Breast epithelium (tissue), 4 donors: ENCODE measurements around the gene LMO2. TPM values are rescaled to one million over a fixed set of nuclear protein-coding genes. Genes with fewer than 3 reads are reported as not detected.
"Not testable (repeated sequence)": the region's sequence is repeated elsewhere in the genome, so short reads cannot be mapped to it uniquely, and the experiment has no call there.

Experiments used
- DNase-seq, 2 donors: peaks; one replicate each; pipeline ENCODE4 v3.0.0-alpha.2; 2019; ENCODE audit warnings: low spot score in 2 of 2
- H3K27ac ChIP-seq, 2 donors: fragments of 200-600 bp; sonication (generic) in 1 of 2; one replicate each; pipeline ENCODE4 v1.5.1; 2016 to 2019; ENCODE audit warnings: mild to moderate bottlenecking in 1 of 2
- H3K27me3 ChIP-seq, 2 donors: fragments of 200-600 bp; sonication (generic) in 1 of 2; one replicate each; pipeline versions ENCODE4 v1.5.1 to v1.6.0; 2017 to 2019; ENCODE audit warnings: control low read depth in 1 of 2, mild to moderate bottlenecking in 1 of 2
- H3K36me3 ChIP-seq: fragments of 200-600 bp; one replicate; pipeline ENCODE4 v1.5.1; 2019
- H3K4me1 ChIP-seq, 2 donors: fragments of 200-600 bp; sonication (generic); one replicate each; pipeline ENCODE4 v1.5.1; 2016 to 2019; ENCODE audit warnings: control low read depth in 1 of 2
- H3K4me3 ChIP-seq, 3 donors: fragments of 200-600 bp; sonication (generic); 1 replicate in 2 of 3; 2 replicates in 1 of 3; pipeline ENCODE4 v1.5.1; 2016 to 2019; ENCODE audit warnings: mild to moderate bottlenecking in 3 of 3, moderate library complexity in 2 of 3
- H3K9me3 ChIP-seq, 2 donors: fragments of 200-600 bp; sonication (generic) in 1 of 2; one replicate each; pipeline ENCODE4 v1.5.1; 2016 to 2019; ENCODE audit warnings: control low read depth in 1 of 2
- POLR2A ChIP-seq: fragments of 450-650 bp; IDR thresholded peaks from one replicate; pipeline ENCODE4 v1.6.1; 2016; ENCODE audit warnings: antibody characterized with exemption, mild to moderate bottlenecking, moderate library complexity
- POLR2AphosphoS5 ChIP-seq, 3 donors: sonication (generic); formaldehyde crosslinking; IDR thresholded peaks; one replicate each; pipeline ENCODE4 v1.6.1; 2017; ENCODE audit warnings: antibody characterized with exemption in 3 of 3
- intact Hi-C: fragments of 100-400 bp; cut with DNase I; formaldehyde crosslinking; loops from one replicate; pipeline ENCODE4 v1.15.1; 2023; ENCODE audit warnings: low total_unique reads
- total RNA-seq, 3 donors: library from RNA; depleted of rRNA; stranded (reverse); fragments of >200 nt; gene quantifications; one replicate each; pipeline ENCODE4 v1.1.0, GENCODE V29; 2016
- TF ChIP-seq, protein P1 (sequence below), 3 donors: fragments of 450-650 bp; IDR thresholded peaks; one replicate each; pipeline ENCODE4 v1.5.1; 2016 to 2017; ENCODE audit warnings: antibody characterized with exemption in 3 of 3, mild to moderate bottlenecking in 3 of 3, moderate library complexity in 3 of 3

LMO2 gene
- total RNA-seq, 3 donors from 2014 or later: 19.5 to 21.9 (median 20.0) TPM

GRCh38 chr11:33828604-33829429 is 63.1 kb downstream of the LMO2 start:
- H3K4me1 ChIP-seq: no peaks in the 10 kb centered on the region
- H3K9me3 ChIP-seq: no peaks in the 10 kb centered on the region
- TF ChIP-seq POLR2A: no peak
- no peak for TF ChIP-seq POLR2AphosphoS5 (IDR thresholded peaks at IDR 0.05)
- TF ChIP-seq, protein P1, sequence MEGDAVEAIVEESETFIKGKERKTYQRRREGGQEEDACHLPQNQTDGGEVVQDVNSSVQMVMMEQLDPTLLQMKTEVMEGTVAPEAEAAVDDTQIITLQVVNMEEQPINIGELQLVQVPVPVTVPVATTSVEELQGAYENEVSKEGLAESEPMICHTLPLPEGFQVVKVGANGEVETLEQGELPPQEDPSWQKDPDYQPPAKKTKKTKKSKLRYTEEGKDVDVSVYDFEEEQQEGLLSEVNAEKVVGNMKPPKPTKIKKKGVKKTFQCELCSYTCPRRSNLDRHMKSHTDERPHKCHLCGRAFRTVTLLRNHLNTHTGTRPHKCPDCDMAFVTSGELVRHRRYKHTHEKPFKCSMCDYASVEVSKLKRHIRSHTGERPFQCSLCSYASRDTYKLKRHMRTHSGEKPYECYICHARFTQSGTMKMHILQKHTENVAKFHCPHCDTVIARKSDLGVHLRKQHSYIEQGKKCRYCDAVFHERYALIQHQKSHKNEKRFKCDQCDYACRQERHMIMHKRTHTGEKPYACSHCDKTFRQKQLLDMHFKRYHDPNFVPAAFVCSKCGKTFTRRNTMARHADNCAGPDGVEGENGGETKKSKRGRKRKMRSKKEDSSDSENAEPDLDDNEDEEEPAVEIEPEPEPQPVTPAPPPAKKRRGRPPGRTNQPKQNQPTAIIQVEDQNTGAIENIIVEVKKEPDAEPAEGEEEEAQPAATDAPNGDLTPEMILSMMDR (IDR thresholded peaks at IDR 0.05): no peak
- peaks cover 0 to 13% of the 10 kb centered on the region in 2 donors for H3K27me3 ChIP-seq
- intact Hi-C loops: no loop called here
- H3K4me3 ChIP-seq: peak overlapping the region; percentile 25 to 68 (median 51)
- no peaks in the 10 kb centered on the region for H3K36me3 ChIP-seq
- no peak overlapping the region for H3K27ac ChIP-seq
- DNase-seq: no peak

DNA sequence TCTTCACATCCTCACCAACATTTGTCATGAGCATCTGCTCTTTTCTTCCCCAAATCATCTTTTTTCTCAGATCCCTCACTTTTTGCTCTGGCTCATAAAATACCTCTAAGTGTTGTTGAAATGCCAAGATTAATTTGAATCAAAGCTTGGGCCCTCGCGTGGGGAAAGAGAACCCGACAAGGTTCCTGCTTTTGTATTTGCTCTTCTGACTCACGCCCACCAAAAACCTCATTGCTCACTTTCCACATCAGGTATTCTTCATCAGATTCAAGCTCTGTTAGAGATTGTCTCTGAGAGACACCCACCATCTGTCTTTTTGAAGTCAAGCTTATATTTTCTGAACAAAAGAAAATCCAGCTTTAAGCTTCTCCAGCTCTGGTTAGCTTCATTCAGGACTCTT is 64.7 kb downstream of the LMO2 start:
- no peaks in the 10 kb centered on the region for H3K9me3 ChIP-seq
- DNase-seq: no peak
- TF ChIP-seq POLR2A: no peak
- TF ChIP-seq, protein P1 (IDR thresholded peaks at IDR 0.05): no peak
- TF ChIP-seq POLR2AphosphoS5 (IDR thresholded peaks at IDR 0.05): no peak
- intact Hi-C loops: no loop called here
- no peak overlapping the region for H3K27ac ChIP-seq
- H3K4me1 ChIP-seq: no peaks in the 10 kb centered on the region
- H3K4me3 ChIP-seq: no peak overlapping the region
- peaks cover 0 to 17% of the 10 kb centered on the region in 2 donors for H3K27me3 ChIP-seq
- H3K36me3 ChIP-seq: no peaks in the 10 kb centered on the region

- Histone ChIP-seq H3K27me3 (peaks cover 0 to 26% of the 10 kb centered on the region in 2 donors), H3K4me3 (no peak overlapping the region), H3K36me3 (no peaks in the 10 kb centered on the region), H3K27ac (no peak overlapping the region), H3K9me3 (no peaks in the 10 kb centered on the region), H3K4me1 (no peaks in the 10 kb centered on the region)
- DNase-seq: no peak
- no peak for TF ChIP-seq POLR2A
- TF ChIP-seq, protein P1 (IDR thresholded peaks at IDR 0.05): no peak
- no peak for TF ChIP-seq POLR2AphosphoS5 (IDR thresholded peaks at IDR 0.05)
- intact Hi-C loops: no loop called here
Measured at GRCh38 chr11:33825854-33826560, 65.9 kb downstream of the LMO2 start.

- H3K9me3 ChIP-seq, H3K4me3 ChIP-seq, H3K27ac ChIP-seq, H3K4me1 ChIP-seq, DNase-seq, H3K36me3 ChIP-seq, intact Hi-C loops: not testable (repeated sequence)
- H3K27me3 ChIP-seq: peaks cover 0 to 25% of the 10 kb centered on the region in 2 donors
Measured at GRCh38 chr11:33822981-33823380, 68.9 kb downstream of the LMO2 start.

- intact Hi-C loops: no loop called here
- TF ChIP-seq, protein P1 (IDR thresholded peaks at IDR 0.05): no peak
- no peak for TF ChIP-seq POLR2A
- TF ChIP-seq POLR2AphosphoS5 (IDR thresholded peaks at IDR 0.05): no peak
- no peaks in the 10 kb centered on the region for H3K9me3 ChIP-seq
Measured at GRCh38 chr11:33819278-33820035, 72.4 kb downstream of the LMO2 start.

More at GRCh38 chr11:33819278-33820035, 72.4 kb downstream of the LMO2 start:
- H3K27ac ChIP-seq: no peak overlapping the region
- H3K36me3 ChIP-seq: no peaks in the 10 kb centered on the region
- no peak for DNase-seq
- no peaks in the 10 kb centered on the region for H3K4me1 ChIP-seq
- H3K4me3 ChIP-seq: no peak overlapping the region
- peaks cover 0 to 21% of the 10 kb centered on the region in 2 donors for H3K27me3 ChIP-seq

Other genes with a start within 250 kb of the LMO2 start
- gene C11orf91, start 191.2 kb downstream of the LMO2 start, total RNA-seq: not detected
- 100 to 1,000 TPM; 296 to 563 (median 375) TPM for gene CD59, start 155.7 kb downstream of the LMO2 start, total RNA-seq
- gene FBXO3, start 117.6 kb downstream of the LMO2 start, total RNA-seq: 10 to 100 TPM; 35.0 to 60.6 (median 46.9) TPM
- 100 to 1,000 TPM; 148 to 198 (median 167) TPM for gene CAPRIN1, start 159.7 kb upstream of the LMO2 start, total RNA-seq
- 10 to 100 TPM; 22.6 to 41.0 (median 31.5) TPM for gene NAT10, start 213.6 kb upstream of the LMO2 start, total RNA-seq